ENCODE data around the gene GP5.

Gene GP5, protein sequence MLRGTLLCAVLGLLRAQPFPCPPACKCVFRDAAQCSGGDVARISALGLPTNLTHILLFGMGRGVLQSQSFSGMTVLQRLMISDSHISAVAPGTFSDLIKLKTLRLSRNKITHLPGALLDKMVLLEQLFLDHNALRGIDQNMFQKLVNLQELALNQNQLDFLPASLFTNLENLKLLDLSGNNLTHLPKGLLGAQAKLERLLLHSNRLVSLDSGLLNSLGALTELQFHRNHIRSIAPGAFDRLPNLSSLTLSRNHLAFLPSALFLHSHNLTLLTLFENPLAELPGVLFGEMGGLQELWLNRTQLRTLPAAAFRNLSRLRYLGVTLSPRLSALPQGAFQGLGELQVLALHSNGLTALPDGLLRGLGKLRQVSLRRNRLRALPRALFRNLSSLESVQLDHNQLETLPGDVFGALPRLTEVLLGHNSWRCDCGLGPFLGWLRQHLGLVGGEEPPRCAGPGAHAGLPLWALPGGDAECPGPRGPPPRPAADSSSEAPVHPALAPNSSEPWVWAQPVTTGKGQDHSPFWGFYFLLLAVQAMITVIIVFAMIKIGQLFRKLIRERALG

DNA sequence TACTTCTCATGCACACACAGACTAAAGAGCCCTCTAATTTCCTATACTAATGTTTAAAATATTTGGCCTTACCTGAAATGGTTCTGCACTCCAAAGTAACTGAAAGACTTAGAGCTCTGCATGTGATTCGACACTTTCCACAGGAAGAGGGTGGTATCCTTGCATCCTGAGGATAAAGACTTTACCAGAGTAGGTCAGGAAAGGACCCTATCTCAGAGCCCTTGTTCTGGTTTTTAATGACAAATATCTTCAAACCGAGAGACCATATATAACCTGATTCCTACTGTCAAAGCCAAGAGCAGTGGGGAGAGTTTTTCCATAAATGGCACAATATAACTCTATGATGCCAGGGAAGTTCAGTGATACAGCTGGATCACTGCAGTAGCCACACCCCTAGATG, at the start of gene GP5:
Gene GP5, minus strand, starts transcription at position 101 of the 400 bp plus-strand sequence. CDS start 984 bp downstream, outside the sequence.
- DNase-seq (ENCODE audit: low read depth): no peak

DNA sequence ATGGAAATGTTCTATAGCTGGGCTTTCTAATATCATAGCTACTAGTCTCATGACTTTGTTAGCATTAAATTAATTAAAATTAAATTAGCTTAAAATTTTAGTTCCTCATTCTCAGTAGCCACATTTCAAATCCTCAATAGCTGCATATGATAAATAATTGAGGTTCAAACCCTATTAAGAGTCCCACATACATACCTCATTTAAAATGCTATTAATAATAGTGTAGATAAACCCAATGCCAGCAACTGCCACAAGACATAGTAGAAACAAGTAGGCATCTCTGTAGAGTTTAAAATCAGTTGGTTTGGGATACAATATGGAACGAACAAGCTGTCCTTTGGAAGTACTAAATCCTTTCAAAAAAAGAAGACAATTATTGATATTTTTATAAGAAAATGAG, 48.6 kb upstream of the GP5 start:
- DNase-seq (ENCODE audit: low read depth): no peak

DNA sequence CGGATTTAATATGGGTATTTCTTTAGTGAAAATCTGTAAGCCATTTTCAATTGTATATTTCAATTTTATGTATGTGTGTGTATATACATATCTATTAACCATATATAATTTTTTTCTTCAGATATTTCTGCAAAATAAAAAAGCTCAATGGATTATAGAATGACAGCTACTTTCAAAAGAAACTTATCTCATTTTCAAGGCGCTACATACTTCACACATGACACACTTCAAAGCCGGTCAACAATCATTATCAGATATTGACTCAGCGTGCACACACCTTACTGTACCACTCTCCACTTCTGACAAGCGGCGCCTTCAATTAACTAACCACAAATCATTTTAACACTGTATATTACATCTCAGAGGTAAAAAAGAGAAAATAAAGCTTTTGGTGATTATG, 48.1 kb upstream of the GP5 start:
- no peak for DNase-seq (ENCODE audit: low read depth)

DNA sequence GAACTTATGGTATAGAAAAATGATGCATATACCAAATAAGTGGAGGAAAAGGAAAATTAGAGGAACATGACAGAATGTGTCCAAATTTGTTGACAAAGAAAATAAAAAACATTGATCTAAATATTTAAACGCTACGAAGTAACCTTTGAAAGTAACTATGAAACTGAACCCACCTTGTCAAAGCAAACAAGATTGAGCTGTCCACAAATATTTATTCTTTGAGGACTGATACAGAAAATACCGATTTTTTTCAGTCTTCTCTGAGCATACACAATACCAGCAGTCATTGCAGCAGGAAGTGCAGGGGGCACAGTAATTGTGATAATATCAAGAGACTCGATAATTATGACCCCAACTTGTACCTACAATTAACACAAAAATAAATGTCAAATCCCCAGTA, 47.7 kb upstream of the GP5 start:
- DNase-seq (ENCODE audit: low read depth): no peak

DNA sequence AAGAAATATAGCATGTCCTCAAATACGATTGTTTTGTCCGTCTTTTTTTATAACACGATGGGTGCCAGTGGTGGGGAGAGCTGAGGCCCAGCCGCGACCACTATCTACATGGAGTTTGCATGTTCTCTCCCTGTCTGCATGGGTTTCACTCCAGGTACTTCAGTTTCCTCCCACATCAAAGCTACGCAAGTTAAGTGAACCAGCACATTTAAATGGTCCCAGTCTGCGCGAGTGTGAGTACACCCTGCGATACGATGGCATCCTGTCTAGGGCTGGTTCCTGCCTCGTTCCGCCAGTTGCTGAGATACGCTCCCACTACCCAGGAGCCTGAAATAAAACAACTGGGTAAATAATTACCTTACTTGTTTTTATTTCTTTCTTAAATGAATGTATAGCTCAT, 47.1 kb upstream of the GP5 start:
- no peak for DNase-seq (ENCODE audit: low read depth)

DNA sequence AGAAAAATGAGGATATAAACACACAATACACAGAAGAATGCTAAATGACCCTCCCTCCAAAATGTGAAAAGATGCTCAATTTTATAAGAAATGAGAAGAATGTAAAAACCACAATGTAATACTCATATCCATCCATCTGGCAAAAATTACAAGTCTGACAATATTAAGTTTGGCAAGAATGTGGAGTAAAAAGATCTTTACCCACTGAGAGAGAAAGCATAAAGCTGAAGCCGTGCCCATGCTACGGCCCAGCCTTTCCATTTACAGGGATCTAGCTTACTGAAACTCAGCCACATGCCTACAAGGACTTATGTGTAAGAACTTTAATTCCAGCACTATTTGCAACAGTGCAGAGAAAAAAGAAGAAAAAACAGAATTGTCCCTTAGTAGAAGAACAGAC, 44.8 kb upstream of the GP5 start:
- no peak for DNase-seq (ENCODE audit: low read depth)

DNA sequence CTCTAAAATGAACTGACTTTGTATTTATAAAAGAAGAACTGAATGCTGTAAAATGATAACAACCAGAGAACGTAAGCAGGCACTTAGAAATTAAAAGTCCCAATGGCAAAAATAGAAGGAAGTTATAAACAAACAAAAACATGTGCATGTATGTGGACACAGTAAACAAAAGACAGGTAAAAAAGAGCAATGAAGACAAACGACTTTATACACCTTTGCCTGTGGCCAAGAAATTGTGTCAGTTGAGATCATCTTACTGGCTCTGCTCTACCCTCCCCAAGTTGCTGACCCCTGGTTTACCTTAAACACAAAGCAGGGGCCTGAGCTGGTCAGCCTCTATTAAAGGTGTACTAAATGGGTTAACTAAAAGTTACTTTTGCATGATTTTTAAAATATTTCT, 41.7 kb upstream of the GP5 start:
- DNase-seq (ENCODE audit: low read depth): no peak

DNA sequence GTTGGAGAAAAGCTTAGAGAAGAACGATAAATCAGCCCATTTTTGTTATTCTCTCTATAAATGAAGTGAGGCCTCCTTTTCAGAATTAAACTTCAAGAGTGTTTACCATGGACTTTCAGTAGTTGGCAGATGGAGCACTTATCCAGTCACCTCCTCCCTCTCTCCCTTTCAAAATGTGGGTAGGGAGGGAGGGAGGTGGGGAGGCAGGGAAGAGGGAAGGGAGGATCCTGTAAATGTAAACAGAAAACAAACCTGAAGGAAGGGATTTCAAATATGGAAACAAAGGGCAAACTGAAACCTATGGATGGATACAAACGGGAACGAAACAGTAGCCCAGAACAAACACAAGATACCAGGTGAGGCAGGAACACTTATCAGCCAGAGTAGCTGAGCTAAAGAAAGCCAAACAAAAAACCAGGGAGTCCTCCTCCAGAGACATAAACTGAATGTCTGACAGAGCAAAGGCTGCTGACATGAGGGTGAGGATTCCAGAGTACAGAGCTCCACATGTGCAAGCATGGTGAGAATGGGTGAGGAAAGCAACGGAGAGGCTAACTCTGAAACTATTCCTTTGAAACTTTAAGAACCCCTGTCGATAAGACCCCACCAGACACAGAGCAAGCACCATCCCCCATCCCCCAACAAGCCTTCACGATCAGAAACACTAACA, 41.0 kb upstream of the GP5 start:
- no peak for DNase-seq (ENCODE audit: low read depth)

DNA sequence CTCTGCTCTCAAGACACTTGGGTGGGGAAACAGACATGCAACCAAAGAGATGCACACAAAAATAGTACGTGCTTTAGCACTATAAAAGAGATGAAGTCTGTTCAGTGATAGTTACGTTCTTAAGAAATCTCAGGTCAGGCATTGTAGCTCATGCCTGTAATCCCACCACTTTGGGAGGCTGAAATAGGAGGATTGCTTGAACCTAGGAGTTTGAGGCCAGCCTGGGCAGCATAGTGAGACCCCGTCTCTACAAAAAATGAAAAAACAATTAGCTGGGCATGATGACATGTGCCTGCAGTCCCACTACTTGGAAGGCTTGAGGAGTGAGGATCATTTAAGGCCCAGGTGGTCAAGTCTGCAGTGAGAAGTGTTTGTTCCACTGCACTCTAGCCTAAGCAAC, 35.4 kb upstream of the GP5 start:
- DNase-seq (ENCODE audit: low read depth): no peak

DNA sequence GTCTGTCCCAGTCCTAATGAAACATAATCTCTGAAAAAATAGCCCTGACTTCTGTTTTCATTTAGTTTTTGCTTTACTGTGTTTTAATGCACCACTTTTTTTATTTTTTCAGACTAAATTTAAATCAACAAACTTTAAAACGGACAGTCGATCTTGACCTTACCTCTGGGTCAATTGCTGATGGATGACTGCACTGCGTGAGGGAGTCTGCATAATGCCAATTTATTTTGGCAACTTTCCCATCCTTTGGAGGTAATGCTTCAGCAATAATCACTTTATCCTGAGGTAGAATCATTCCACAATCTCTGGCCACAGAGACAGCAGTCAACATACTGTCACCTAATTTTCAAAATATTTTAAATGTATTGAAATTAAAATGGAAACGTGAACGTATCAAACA, 32.5 kb upstream of the GP5 start:
- DNase-seq (ENCODE audit: low read depth): no peak

DNA sequence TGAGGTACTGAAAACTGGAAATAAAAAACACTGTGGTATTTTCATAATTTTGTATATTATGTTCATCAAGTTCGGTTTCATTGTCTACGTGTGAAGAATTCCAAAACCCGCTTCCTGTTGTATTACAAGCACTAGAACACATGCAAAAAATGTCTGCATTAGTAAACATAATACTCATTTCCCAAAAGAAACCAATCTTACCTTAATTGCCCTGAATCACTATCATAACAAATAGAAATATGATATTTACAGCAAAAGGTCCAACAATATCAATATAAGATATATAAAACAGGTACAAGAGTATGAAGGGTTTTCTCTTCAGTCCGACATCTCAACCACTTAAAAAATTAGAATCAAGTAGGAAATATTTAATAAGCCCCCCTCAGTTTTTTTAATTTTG, 26.3 kb upstream of the GP5 start:
- DNase-seq (ENCODE audit: low read depth): no peak

DNA sequence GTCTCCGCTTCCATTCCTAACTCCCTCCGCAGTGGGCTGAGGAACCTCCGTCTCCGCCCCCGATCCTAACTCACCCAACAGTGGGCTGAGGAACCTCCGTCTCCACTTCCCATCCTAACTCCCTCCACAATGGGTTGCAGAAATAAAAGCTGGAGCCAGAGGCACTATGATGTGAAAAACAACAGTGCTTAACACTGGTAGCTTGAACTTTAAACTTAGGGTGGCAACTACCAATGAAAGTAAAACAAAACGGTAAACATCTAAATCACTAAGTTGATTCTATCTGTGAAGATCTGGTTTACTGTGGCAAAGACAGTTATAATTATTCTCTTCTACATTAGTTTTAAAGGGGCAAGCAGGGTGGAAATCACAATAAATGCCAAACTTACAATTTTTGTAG, 25.9 kb upstream of the GP5 start:
- no peak for DNase-seq (ENCODE audit: low read depth)

DNA sequence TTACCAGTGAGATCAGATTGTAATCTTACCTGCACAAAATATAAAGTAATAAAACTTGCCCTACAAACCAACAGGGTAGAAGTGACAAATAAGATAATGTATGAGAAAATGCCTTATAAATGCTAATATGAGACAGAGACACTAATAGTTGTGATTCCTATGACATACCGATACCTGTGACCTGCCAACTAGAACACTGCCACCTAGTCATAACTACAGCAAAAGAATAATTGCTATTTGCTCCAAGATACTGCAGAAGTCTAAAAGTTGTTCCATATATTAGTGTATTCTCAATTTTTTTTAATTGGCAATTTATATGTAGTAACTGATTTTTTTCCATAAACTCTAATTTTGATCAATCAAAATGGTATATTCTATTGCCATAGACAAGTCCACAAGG, 25.3 kb upstream of the GP5 start:
- DNase-seq (ENCODE audit: low read depth): no peak

DNA sequence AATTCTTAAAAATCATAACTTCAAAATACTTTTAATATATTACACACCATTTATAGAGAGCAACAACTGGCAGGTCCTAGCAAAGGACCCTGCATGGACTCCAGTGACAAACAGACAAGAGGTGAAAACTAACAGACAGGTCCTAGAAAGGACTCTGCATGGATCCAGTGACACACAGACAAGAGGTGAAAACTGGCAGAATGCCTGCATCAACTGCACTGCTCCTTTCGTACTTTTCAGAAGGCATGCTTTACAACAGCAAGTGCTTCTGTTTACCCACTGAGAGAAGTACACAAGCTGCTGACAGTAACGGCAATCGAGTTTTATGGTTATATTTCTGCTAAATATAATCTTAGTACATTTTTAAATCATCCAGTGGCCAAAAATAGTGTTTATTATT, 24.3 kb upstream of the GP5 start:
- no peak for DNase-seq (ENCODE audit: low read depth)

DNA sequence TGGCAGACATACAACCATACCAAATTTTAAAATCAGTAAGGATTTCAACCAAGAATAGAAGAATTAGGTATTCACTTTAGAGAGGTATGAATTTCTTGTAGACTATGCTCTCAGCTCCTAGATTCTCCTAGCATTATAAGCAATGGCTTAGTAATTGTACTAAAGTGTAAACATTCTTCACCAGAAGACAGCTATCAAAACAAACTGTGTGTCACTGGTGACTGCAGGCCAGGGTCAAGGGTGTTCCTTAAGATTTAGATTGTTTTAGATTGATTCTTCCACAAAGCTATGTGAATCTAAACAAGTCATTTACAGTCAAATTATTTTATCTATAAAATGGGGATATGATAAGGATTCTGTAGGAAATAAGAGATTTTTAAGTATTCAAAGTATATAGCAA, 23.1 kb upstream of the GP5 start:
- DNase-seq (ENCODE audit: low read depth): no peak

DNA sequence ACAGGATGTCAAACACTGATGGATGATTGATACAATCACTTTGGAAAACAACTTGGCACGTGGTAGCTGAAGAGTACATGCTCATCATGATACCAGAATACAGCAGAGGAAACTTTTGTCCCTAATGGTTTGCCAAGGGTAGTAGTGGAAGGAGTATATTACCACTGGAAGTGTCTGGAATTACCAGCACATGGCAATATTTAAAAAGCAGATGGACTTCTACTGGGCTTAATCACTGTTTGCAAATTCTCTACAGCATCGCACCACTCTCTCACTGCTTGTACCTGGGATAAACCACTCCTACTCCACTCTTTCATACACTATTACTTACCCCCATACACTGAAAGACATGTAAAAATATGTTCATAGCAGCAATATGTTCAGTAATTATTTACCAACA, 19.6 kb upstream of the GP5 start:
- DNase-seq (ENCODE audit: low read depth): no peak

DNA sequence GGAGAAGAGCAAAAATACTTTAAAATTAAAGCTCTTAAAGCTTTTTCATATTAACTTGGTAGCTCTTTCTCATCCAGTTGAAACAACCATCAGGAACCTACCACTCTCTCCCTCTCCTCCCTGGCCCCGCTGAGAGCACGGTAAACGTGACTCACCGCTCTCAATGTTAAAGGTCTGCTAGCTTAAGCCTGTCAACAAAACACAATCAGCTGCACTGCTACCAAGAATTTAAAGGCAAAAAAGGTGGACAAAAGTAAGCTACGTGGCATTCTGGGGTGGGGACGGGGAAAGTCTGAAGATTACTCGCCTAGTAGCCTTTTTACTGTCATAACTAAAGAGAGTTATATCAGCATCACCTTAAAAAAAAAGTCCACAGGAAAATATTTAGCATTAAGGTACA, 8.4 kb upstream of the GP5 start:
- DNase-seq (ENCODE audit: low read depth): no peak

DNA sequence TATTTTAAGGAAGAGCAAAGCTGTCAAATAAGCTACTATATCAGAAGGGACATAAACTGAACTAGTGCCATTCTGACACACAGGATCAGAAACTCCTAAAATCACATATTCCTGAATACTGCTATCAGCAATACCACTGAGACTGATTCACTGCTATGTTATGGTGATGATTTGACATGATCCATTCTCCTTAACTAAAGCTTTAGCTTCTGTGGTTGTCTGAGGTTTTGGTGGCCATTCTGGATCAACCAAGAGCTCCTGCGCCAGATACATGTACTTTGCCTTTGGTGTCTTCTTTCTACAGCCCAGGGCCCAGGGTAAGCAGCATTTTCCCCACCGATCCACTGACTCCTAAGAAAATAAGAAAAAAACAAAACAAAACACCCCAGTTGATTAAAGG, 6.7 kb upstream of the GP5 start:
- no peak for DNase-seq (ENCODE audit: low read depth)

DNA sequence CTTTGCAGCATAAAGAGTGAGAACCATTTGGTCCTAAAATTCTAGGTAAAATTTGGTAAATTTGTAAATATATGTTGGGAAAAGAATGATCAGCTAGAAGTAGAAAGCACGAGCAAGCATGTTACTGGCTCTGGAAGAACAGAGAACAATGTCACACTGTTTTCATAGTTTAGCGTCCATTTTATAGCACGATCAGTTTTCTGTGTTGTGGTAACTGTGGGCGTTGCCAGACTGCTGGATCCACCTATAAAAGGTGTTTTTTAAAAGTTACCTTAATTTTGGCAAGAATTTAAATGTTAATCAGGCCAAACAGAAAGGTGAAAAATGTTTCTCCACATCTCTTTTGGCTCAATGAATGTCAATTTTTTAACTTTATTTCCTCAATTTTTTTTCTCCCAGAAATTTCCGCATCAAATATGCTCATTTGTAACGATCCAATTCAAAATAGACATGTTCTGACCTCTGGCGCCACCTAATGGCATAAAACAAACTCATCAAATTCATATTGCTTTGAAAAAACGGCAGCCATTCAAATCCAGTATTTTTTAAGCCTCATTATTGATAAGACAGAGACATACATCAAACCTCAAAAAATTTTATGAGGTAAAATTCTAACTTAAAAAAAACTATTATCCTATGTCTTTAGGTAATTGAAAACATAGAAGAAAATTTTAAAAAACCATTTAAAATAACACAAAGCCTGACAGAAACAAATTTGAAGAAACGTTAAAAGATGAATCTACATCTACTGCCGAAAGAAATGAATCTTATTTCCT, 5.5 kb upstream of the GP5 start:
- no peak for DNase-seq (ENCODE audit: low read depth)

DNA sequence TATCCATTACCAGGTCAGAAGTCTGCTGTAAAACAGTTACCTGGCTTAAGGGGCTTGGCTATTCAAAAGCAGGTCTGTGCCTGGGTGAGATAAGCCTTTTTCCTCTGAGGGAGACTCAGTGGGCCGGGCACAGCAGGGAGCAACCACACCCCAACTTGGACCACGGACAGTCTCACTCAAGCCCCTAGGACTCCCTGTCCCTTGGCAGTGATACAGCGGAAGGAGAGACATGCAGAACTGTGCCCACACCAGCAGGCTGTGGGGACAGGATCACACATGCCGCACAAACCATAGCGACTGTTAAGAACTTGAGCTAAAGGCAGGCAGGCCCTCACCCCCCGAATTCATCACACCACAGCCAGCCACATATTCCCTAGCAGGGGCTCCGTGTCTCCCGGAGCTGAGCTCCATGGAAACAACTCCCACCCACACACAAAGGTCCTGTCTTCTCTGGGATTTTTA, 2.8 kb upstream of the GP5 start:
- no peak for DNase-seq (ENCODE audit: low read depth)

DNA sequence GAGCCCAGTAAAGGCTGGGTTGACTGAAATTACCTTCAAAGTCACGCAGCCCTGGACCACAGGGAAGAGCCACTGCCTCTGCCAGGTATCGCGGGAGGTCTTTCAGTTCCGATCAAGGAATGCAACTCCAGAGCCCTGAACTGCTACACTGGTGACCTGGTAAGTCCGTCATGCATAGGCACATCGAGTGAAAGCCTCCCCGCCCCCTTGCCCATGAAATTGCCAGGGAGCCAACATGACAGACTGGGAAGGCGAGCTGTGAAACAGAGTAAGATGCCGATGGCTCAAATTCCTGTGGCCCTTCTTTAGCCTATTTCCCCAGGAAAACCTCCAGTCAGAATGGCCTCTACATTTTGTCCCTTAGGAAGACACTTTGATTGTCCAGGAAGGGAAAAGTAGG, 2.3 kb upstream of the GP5 start:
- no peak for DNase-seq (ENCODE audit: low read depth)

DNA sequence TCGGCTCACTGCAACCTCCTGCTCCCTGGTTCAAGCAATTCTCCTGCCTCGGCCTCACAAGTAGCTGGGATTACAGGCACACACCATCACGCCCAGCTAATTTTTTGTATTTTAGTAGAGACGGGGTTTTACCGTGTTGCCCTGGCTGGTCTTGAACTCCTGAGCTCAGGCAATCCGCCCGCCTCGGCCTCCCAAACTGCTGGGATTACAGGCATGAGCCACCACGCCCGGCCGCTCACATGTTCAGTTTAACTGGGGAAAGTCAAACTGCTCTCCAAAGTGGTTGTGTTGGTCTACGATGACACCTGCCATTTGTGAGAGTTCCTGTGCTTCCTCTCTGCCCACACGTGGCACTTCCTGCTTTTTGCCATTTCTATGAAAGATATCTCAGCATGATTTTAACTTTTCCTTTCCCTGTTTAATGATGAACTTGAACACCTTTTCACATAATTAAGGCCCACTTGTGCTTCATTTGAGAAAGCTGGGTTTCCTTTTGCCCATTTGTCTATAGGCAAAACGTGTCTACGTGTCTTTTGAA, 877 bp upstream of the GP5 start:
- no peak for DNase-seq (ENCODE audit: low read depth)

All from activated T-helper 1 cell treated with Interleukin-2 at 50 U/mL for 16 hours (primary cell).